OCI-LY3 (cell line): Measurements from ENCODE around the gene BTAF1.

ENCODE experiments used
- H2AFZ ChIP-seq: fragments of 200-600, 300-600 bp; shearing (Covaris generic); 2 replicates; pipeline ENCODE4 v1.6.0; 2014; ENCODE audit warnings: antibody characterized with exemption, low read depth, low read length
- H3K27ac ChIP-seq: fragments of 200-600, 300-600 bp; sonication (generic); 2 replicates; pipeline ENCODE4 v1.5.1; 2014; ENCODE audit warnings: mild to moderate bottlenecking, low read length, moderate library complexity, mixed read lengths
- H3K27me3 ChIP-seq: fragments of 200-600, 300-600 bp; sonication (generic); 2 replicates; pipeline ENCODE4 v1.6.1; 2014; ENCODE audit warnings: low read depth, low read length, mixed read lengths
- H3K36me3 ChIP-seq: fragments of 200-600, 300-600 bp; sonication (generic); replicated peaks from 2 replicates; pipeline ENCODE3; 2014; ENCODE audit warnings: low read depth, low read length, mixed read lengths
- H3K4me1 ChIP-seq: fragments of 300-600, 200-600 bp; sonication (generic); 2 replicates; pipeline ENCODE4 v1.6.1; 2014; ENCODE audit warnings: low read length, mixed read lengths
- H3K4me2 ChIP-seq: fragments of 200-600, 300-600 bp; sonication (generic); 2 replicates; pipeline ENCODE4 v1.6.1; 2014; ENCODE audit warnings: low read length, mixed read lengths
- H3K4me3 ChIP-seq: fragments of 300-600, 200-600 bp; sonication (generic); 2 replicates; pipeline ENCODE4 v1.5.1; 2014; ENCODE audit warnings: antibody characterized with exemption, mild to moderate bottlenecking, low read length, moderate library complexity
- H3K79me2 ChIP-seq: fragments of 300-600, 200-600 bp; shearing (Covaris generic); 2 replicates; pipeline ENCODE4 v1.6.1; 2014; ENCODE audit warnings: mild to moderate bottlenecking, low read length, mixed read lengths
- H3K9ac ChIP-seq: fragments of 300-600, 200-600 bp; shearing (Covaris generic); 2 replicates; pipeline ENCODE4 v1.6.0; 2014; ENCODE audit warnings: mild to moderate bottlenecking, low read length, moderate library complexity
- H3K9me3 ChIP-seq: fragments of 200-600, 300-600 bp; shearing (Covaris generic); 2 replicates; pipeline ENCODE4 v1.6.1; 2014; ENCODE audit warnings: low read length, mixed read lengths; ENCODE audit not compliant: insufficient read depth
- H4K20me1 ChIP-seq: fragments of 200-600, 300-600 bp; sonication (generic); 2 replicates; pipeline ENCODE4 v1.6.1; 2016; ENCODE audit warnings: low read length, mixed read lengths; ENCODE audit not compliant: insufficient read depth
- CTCF ChIP-seq: fragments of 200-600, 300-600 bp; sonication (generic); IDR thresholded peaks from 2 replicates; pipeline ENCODE4 v1.5.1; 2014; ENCODE audit warnings: antibody characterized with exemption, low read length, low read depth
- EZH2phosphoT487 ChIP-seq: fragments of 200-600 bp; shearing (Covaris generic); IDR thresholded peaks from 2 replicates; pipeline ENCODE4 v1.6.1; 2018; ENCODE audit warnings: antibody characterized with exemption, mixed run types, low read depth

The BTAF1 gene

GRCh38 chr10:92038949-92039348 is 115.4 kb downstream of the BTAF1 start:
- TF ChIP-seq EZH2phosphoT487 (no peak), CTCF (no peak)
- H2AFZ ChIP-seq = no peak overlapping the region
- H4K20me1 ChIP-seq = no peaks in the 10 kb centered on the region

GRCh38 chr10:92042541-92042940 is 119.0 kb downstream of the BTAF1 start:
- H3K36me3 ChIP-seq = no peaks in the 10 kb centered on the region

More at GRCh38 chr10:92038949-92039348, 115.4 kb downstream of the BTAF1 start:
- Histone ChIP-seq H3K4me3 (no peak overlapping the region), H3K36me3 (no peaks in the 10 kb centered on the region), H3K79me2 (no peaks in the 10 kb centered on the region), H3K9me3 (no peaks in the 10 kb centered on the region), H3K4me1 (no peaks in the 10 kb centered on the region), H3K9ac (no peak overlapping the region), H3K4me2 (no peak overlapping the region), H3K27me3 (no peaks in the 10 kb centered on the region), H3K27ac (no peak overlapping the region)

GRCh38 chr10:92045641-92046106 is 122.1 kb downstream of the BTAF1 start:
- H3K79me2 ChIP-seq = no peaks in the 10 kb centered on the region
- no peak overlapping the region for H3K4me2 ChIP-seq
- no peak overlapping the region for H3K27ac ChIP-seq
- peaks cover 7% of the 10 kb centered on the region; the same call in 1 of the 2 replicates for H3K4me1 ChIP-seq
- no peak overlapping the region for H3K9ac ChIP-seq
- TF ChIP-seq EZH2phosphoT487 (no peak), CTCF (no peak)
- no peaks in the 10 kb centered on the region for H3K36me3 ChIP-seq
- no peak overlapping the region for H3K4me3 ChIP-seq
- H2AFZ ChIP-seq = no peak overlapping the region
- no peaks in the 10 kb centered on the region for H4K20me1 ChIP-seq
- no peaks in the 10 kb centered on the region for H3K9me3 ChIP-seq
- no peaks in the 10 kb centered on the region for H3K27me3 ChIP-seq

More at GRCh38 chr10:92042541-92042940, 119.0 kb downstream of the BTAF1 start:
- no peaks in the 10 kb centered on the region for H4K20me1 ChIP-seq
- TF ChIP-seq CTCF (no peak), EZH2phosphoT487 (no peak)
- no peak overlapping the region for H3K27ac ChIP-seq
- H3K4me1 ChIP-seq = no peaks in the 10 kb centered on the region
- no peaks in the 10 kb centered on the region for H3K79me2 ChIP-seq
- no peak overlapping the region for H3K4me2 ChIP-seq
- no peak overlapping the region for H3K4me3 ChIP-seq
- no peaks in the 10 kb centered on the region for H3K9me3 ChIP-seq
- no peak overlapping the region for H3K9ac ChIP-seq
- no peak overlapping the region for H2AFZ ChIP-seq
- H3K27me3 ChIP-seq = no peaks in the 10 kb centered on the region

GRCh38 chr10:92047215-92047614 is 123.6 kb downstream of the BTAF1 start:
- Histone ChIP-seq H3K79me2 (no peaks in the 10 kb centered on the region), H3K36me3 (no peaks in the 10 kb centered on the region), H3K4me1 (peaks cover 7% of the 10 kb centered on the region; the same call in 1 of the 2 replicates), H4K20me1 (no peaks in the 10 kb centered on the region), H3K4me3 (no peak overlapping the region), H3K27ac (no peak overlapping the region), H3K9ac (no peak overlapping the region), H3K27me3 (no peaks in the 10 kb centered on the region), H3K9me3 (no peaks in the 10 kb centered on the region), H2AFZ (no peak overlapping the region), H3K4me2 (no peak overlapping the region)
- no peak for TF ChIP-seq CTCF
- no peak for TF ChIP-seq EZH2phosphoT487
